ENCODE data around the gene MOB3A. TPM values are rescaled to one million over a fixed set of nuclear protein-coding genes. Genes with fewer than 3 reads are reported as not detected.

The MOB3A gene
- total and polyA plus RNA-seq, 2 donors (not counting 1 experiment from before 2014, with no cell fraction given), result 17.2 to 34.8 TPM

DNA sequence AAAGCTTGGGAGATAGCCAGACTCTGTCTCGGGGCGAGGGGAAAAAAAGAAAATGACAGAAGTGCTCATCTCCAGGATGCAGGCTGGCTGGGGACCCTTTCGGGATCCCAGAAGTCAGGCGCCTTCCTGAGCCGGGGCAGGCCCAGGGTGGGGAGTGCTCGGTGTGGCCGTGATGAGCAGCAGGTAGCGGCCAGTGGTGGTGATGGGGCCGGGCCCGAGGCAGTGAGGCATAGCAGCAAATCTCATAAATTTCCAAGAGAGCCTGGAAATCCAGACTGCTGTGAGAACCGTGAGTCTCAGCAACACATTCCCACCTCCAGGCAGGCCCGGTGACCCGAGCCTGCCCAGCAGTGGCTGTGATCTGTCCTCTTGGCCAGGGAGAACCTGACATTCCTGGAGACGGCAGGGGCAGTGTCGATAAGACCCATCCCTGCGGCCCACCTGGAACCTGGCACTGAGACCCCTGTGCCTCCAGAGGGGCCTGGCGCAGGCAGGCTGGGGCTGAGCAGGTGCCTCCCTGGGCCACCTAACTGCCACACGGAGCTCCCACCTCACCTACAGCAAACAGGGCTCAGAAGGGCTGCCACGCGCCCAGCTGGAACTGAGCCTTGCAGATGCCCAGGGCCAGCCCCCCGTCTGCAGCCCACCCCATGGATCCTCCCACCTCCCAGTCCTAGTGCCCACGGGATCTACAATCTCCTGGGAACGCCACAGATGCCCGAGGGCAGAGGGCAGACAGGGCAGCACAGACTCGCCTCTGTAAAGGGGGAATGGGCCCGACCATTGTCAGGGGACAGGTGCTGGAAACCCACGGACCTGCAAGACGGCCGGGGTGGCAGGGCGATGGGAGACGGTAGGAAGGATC, 24.0 kb upstream of the MOB3A start:
- H3K4me2 ChIP-seq (ENCODE audit: extremely low read depth, insufficient read depth, low read length), result no peak overlapping the region
- no peak overlapping the region for H2AFZ ChIP-seq (ENCODE audit: low read length)
- H3K79me2 ChIP-seq (ENCODE audit: control insufficient read depth, insufficient read depth, low read length), result no peaks in the 10 kb centered on the region
- H3K27me3 ChIP-seq (ENCODE audit: control insufficient read depth, insufficient read depth, low read length), result no peaks in the 10 kb centered on the region
- H3K4me1 ChIP-seq (ENCODE audit: control insufficient read depth, extremely low read depth, insufficient read depth, low read length), result no peaks in the 10 kb centered on the region
- no peaks in the 10 kb centered on the region for H3K9me3 ChIP-seq (ENCODE audit: control insufficient read depth, insufficient read depth, low read depth, low read length)
- H3K9ac ChIP-seq (ENCODE audit: insufficient read depth, low read length), result no peak overlapping the region
- TF ChIP-seq EZH2 (IDR thresholded peaks at IDR 0.05; ENCODE audit: low read length, missing control alignments) (no peak), CTCF (conservative IDR thresholded peaks at IDR 0.05 in 1 of 2, IDR thresholded peaks at IDR 0.05 in 1 of 2; ENCODE audit: low read depth in 1 of 2, low read length in 2 of 2) (no peak)
- H3K27ac ChIP-seq (ENCODE audit: insufficient read depth, low read length), result no peak overlapping the region
- peaks cover 59% of the 10 kb centered on the region for H3K36me3 ChIP-seq (ENCODE audit: control insufficient read depth, insufficient read depth, low read length)
- DNase-seq (ENCODE audit: low read depth in 2 of 2), result no peak
- H3K4me3 ChIP-seq (replicated peaks in 1 of 4; ENCODE audit: control extremely low read depth in 1 of 4, insufficient read depth in 1 of 4, low read depth in 3 of 4, low read length in 4 of 4), result no peak overlapping the region
- no peaks in the 10 kb centered on the region for H4K20me1 ChIP-seq (ENCODE audit: control insufficient read depth, extremely low read depth, insufficient read depth, low read length)

DNA sequence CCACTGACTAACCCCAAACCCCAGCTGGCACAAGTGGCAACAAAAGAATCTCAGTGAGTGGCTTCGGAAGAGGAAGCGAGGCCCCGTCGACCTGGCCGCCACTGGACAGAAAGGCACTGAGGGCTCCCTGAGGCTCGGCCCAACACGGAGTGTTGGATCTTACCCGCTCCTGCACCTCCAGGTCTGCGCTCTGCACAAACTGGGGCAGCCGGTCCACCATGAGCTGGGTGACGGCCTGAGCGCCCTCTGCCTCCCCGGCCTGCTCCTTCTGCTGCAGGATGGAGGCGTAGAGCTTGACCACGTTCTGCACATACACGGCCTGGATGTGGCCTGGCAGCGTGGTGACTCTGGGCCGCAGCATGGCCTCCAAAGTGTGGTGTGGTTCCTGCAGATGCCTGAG, 22.3 kb upstream of the MOB3A start:
- Histone ChIP-seq H3K27me3 (ENCODE audit: control insufficient read depth, insufficient read depth, low read length) (no peaks in the 10 kb centered on the region), H3K27ac (ENCODE audit: insufficient read depth, low read length) (no peak overlapping the region), H3K79me2 (ENCODE audit: control insufficient read depth, insufficient read depth, low read length) (no peaks in the 10 kb centered on the region), H3K4me2 (ENCODE audit: extremely low read depth, insufficient read depth, low read length) (no peak overlapping the region), H3K36me3 (ENCODE audit: control insufficient read depth, insufficient read depth, low read length) (peaks cover 67% of the 10 kb centered on the region), H3K4me3 (replicated peaks in 1 of 4; ENCODE audit: control extremely low read depth in 1 of 4, insufficient read depth in 1 of 4, low read depth in 3 of 4, low read length in 4 of 4) (no peak overlapping the region), H3K4me1 (ENCODE audit: control insufficient read depth, extremely low read depth, insufficient read depth, low read length) (no peaks in the 10 kb centered on the region), H3K9ac (ENCODE audit: insufficient read depth, low read length) (no peak overlapping the region), H3K9me3 (ENCODE audit: control insufficient read depth, insufficient read depth, low read depth, low read length) (no peaks in the 10 kb centered on the region), H4K20me1 (ENCODE audit: control insufficient read depth, extremely low read depth, insufficient read depth, low read length) (no peaks in the 10 kb centered on the region), H2AFZ (ENCODE audit: low read length) (no peak overlapping the region)
- TF ChIP-seq EZH2 (IDR thresholded peaks at IDR 0.05; ENCODE audit: low read length, missing control alignments), result no peak
- no peak for TF ChIP-seq CTCF (conservative IDR thresholded peaks at IDR 0.05 in 1 of 2, IDR thresholded peaks at IDR 0.05 in 1 of 2; ENCODE audit: low read depth in 1 of 2, low read length in 2 of 2)
- DNase-seq (ENCODE audit: low read depth in 2 of 2), result no peak

DNA sequence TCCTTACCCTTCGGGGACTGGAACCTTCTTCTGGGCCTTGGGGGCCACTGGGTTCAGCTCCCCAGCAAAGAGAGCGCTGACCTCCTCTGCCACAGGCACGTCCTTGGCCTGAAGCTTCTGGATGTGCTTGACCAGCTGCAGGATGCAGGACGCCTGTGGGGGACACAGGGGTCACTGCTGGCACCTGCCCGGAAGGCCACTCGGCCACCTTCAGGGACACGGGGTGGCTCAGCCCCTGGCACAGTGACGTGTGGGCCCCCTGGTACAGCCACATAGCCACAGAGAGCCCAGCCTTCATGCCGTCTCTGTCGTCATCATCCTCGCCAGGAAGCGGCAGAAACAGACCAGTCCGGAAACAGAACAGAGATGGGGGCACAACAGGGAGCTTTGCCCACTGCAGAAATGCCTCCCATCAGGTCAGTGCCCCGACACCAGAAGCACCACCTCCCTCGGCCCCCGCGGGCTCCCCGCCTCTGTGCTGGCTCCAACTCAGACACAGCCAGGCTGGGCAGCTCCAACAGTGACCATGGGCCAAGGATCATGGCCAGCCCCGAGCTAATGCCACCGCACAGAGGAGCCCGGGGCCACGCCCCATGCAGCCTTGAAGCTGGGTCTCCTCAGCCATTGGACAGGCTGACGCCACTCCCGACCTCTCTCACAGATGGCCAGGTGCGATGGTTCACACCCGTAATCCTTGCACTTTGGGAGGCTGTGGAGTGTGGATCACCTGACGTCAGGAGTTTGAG, 21.3 kb upstream of the MOB3A start:
- no peaks in the 10 kb centered on the region for H3K9me3 ChIP-seq (ENCODE audit: control insufficient read depth, insufficient read depth, low read depth, low read length)
- no peak overlapping the region for H2AFZ ChIP-seq (ENCODE audit: low read length)
- H3K9ac ChIP-seq (ENCODE audit: insufficient read depth, low read length), result no peak overlapping the region
- no peaks in the 10 kb centered on the region for H3K4me1 ChIP-seq (ENCODE audit: control insufficient read depth, extremely low read depth, insufficient read depth, low read length)
- no peak for TF ChIP-seq EZH2 (IDR thresholded peaks at IDR 0.05; ENCODE audit: low read length, missing control alignments)
- TF ChIP-seq CTCF (conservative IDR thresholded peaks at IDR 0.05 in 1 of 2, IDR thresholded peaks at IDR 0.05 in 1 of 2; ENCODE audit: low read depth in 1 of 2, low read length in 2 of 2), result no peak
- peaks cover 69% of the 10 kb centered on the region for H3K36me3 ChIP-seq (ENCODE audit: control insufficient read depth, insufficient read depth, low read length)
- no peaks in the 10 kb centered on the region for H4K20me1 ChIP-seq (ENCODE audit: control insufficient read depth, extremely low read depth, insufficient read depth, low read length)
- H3K27ac ChIP-seq (ENCODE audit: insufficient read depth, low read length), result no peak overlapping the region
- H3K27me3 ChIP-seq (ENCODE audit: control insufficient read depth, insufficient read depth, low read length), result no peaks in the 10 kb centered on the region
- no peak overlapping the region for H3K4me2 ChIP-seq (ENCODE audit: extremely low read depth, insufficient read depth, low read length)
- no peak for DNase-seq (ENCODE audit: low read depth in 2 of 2)
- H3K4me3 ChIP-seq (replicated peaks in 1 of 4; ENCODE audit: control extremely low read depth in 1 of 4, insufficient read depth in 1 of 4, low read depth in 3 of 4, low read length in 4 of 4), result no peak overlapping the region
- H3K79me2 ChIP-seq (ENCODE audit: control insufficient read depth, insufficient read depth, low read length), result no peaks in the 10 kb centered on the region
